HepG2 (cell line): ENCODE measurements around the gene RIMBP2. TPM values are rescaled to one million over a fixed set of nuclear protein-coding genes. Genes with fewer than 3 reads are reported as not detected.

Experiments used
- ATAC-seq: fragments of 200-7000 bp; cut with Tn5 transposase; 3 replicates; pipeline ENCODE4 v1.9.1; 2020; ENCODE audit warnings: mild to moderate bottlenecking, moderate library complexity
- BruUV-seq: library from RNA; stranded (reverse); fragments of 400-500 nt; replicated peaks from 2 replicates; lab custom pipeline; 2021; lab: Mats Ljungman, UMichigan
- CTCF ChIA-PET: fragments of 300-600 bp; formaldehyde crosslinking; extraction: SDS; loops from one replicate; lab custom pipeline; 2021; ENCODE audit warnings: low total read pairs, inconsistent platforms, low intra/inter-chr PET ratio; lab: Yijun Ruan, JAX
- POLR2A ChIA-PET: fragments of 350-600 bp; sonication (Branson Sonifier 250); formaldehyde crosslinking; loops from one replicate; lab custom pipeline; 2020; ENCODE audit warnings: antibody characterized with exemption, inconsistent platforms; lab: Yijun Ruan, JAX
- DNase-seq: peaks from one replicate; pipeline ENCODE4 v3.0.0-alpha.2; 2015; ENCODE audit warnings: low spot score
- FAIRE-seq: peaks from 3 replicates; lab custom pipeline; 2011; peaks lifted over from hg19 to GRCh38; lab: Jason Lieb, UNC
- H2AFZ ChIP-seq: one replicate; pipeline ENCODE4 v1.6.1; 2011; ENCODE audit warnings: low read length, inconsistent platforms
- H3K27ac ChIP-seq: fragments of 300-600 bp; 3 replicates; pipeline ENCODE4 v1.8.0; 2011; ENCODE audit warnings: mixed run types, mild to moderate bottlenecking, mixed read lengths, low read length, inconsistent platforms; ENCODE audit not compliant: insufficient read depth; ENCODE audit errors: extremely low read length
- H3K27me3 ChIP-seq, 2 experiments: fragments of 200-600 bp in 1 of 2; 2 replicates in 1 of 2; 3 replicates in 1 of 2; pipeline versions ENCODE4 v1.6.0 to v1.8.0; 2011; ENCODE audit warnings: low read length in 2 of 2, mild to moderate bottlenecking in 2 of 2, moderate library complexity in 2 of 2, inconsistent platforms in 1 of 2; ENCODE audit not compliant: insufficient read depth in 2 of 2, control insufficient read depth in 1 of 2
- H3K36me3 ChIP-seq, 2 experiments: fragments of 200-600 bp in 1 of 2; replicated peaks in 1 of 2; 2 replicates in 1 of 2; 3 replicates in 1 of 2; pipeline versions ENCODE4 v1.5.1 to v1.8.0; 2011; ENCODE audit warnings: low read length in 2 of 2, inconsistent platforms in 1 of 2; ENCODE audit not compliant: insufficient read depth in 2 of 2, control insufficient read depth in 1 of 2
- H3K4me1 ChIP-seq: 2 replicates; pipeline ENCODE4 v1.5.1; 2012; ENCODE audit warnings: low read length, inconsistent platforms; ENCODE audit not compliant: insufficient read depth
- H3K4me2 ChIP-seq: 2 replicates; pipeline ENCODE4 v1.6.0; 2011; ENCODE audit warnings: low read depth, low read length, inconsistent platforms
- H3K4me3 ChIP-seq, 3 experiments: fragments of 200-600 bp in 1 of 3; sonication (generic), shearing (Covaris generic) in 1 of 3; replicated peaks in 1 of 3; 2 replicates each; pipeline ENCODE4 v1.5.1; 2011 to 2016; ENCODE audit warnings: low read length in 3 of 3, inconsistent platforms in 2 of 3, low read depth in 2 of 3, mild to moderate bottlenecking in 2 of 3, control low read depth in 1 of 3, mixed read lengths in 1 of 3; ENCODE audit not compliant: insufficient read depth in 1 of 3
- H3K79me2 ChIP-seq: one replicate; pipeline ENCODE4 v1.6.1; 2011; ENCODE audit warnings: low read length, inconsistent platforms; ENCODE audit not compliant: insufficient read depth
- H3K9ac ChIP-seq: 2 replicates; pipeline ENCODE4 v1.6.0; 2011; ENCODE audit warnings: mild to moderate bottlenecking, low read depth, low read length, inconsistent platforms; ENCODE audit not compliant: insufficient read depth
- H3K9me3 ChIP-seq: 2 replicates; pipeline ENCODE4 v1.5.1; 2012; ENCODE audit warnings: mild to moderate bottlenecking, low read length
- H4K20me1 ChIP-seq: 2 replicates; pipeline ENCODE4 v1.6.0; 2011; ENCODE audit warnings: inconsistent platforms, mild to moderate bottlenecking, low read length, moderate library complexity; ENCODE audit not compliant: insufficient read depth
- GTF2F1 ChIP-seq: fragments of 150-350 bp; IDR thresholded peaks from 2 replicates; pipeline ENCODE4 v1.6.1; 2014; ENCODE audit warnings: low read length
- HNF1B ChIP-seq: sonication (generic); formaldehyde crosslinking; IDR thresholded peaks from 2 replicates; pipeline ENCODE4 v1.5.1; 2020; ENCODE audit warnings: mild to moderate bottlenecking, moderate library complexity, missing genetic modification reagents
- MED13 ChIP-seq: sonication (generic); formaldehyde crosslinking; IDR thresholded peaks from 2 replicates; pipeline ENCODE4 v1.5.0; 2020; ENCODE audit warnings: missing genetic modification reagents
- NFKBIZ ChIP-seq: IDR thresholded peaks from 2 replicates; pipeline ENCODE4 v1.6.1; 2018; ENCODE audit warnings: missing genetic modification reagents, missing compliant biosample characterization
- RBM39 ChIP-seq: fragments of 200-400 bp; formaldehyde crosslinking; IDR thresholded peaks from one replicate; pipeline ENCODE4 v1.6.1; 2018; ENCODE audit warnings: antibody characterized with exemption, mild to moderate bottlenecking, low read depth, low read length; ENCODE audit not compliant: poor library complexity, severe bottlenecking
- SP140L ChIP-seq: sonication (generic); formaldehyde crosslinking; IDR thresholded peaks from 2 replicates; pipeline ENCODE4 v1.4.0; 2020; ENCODE audit warnings: missing genetic modification reagents, borderline replicate concordance
- TCF7 ChIP-seq: sonication (generic); IDR thresholded peaks from 2 replicates; pipeline ENCODE4 v1.6.1; 2016; ENCODE audit warnings: antibody characterized with exemption, low read depth
- ZBTB8A ChIP-seq: sonication (generic); formaldehyde crosslinking; IDR thresholded peaks from 2 replicates; pipeline ENCODE4 v1.4.0; 2020; ENCODE audit warnings: mild to moderate bottlenecking, low read depth, missing genetic modification reagents, borderline replicate concordance
- ZNF274 ChIP-seq: sonication (generic); formaldehyde crosslinking; IDR thresholded peaks from 2 replicates; pipeline ENCODE4 v1.5.1; 2020; ENCODE audit warnings: mild to moderate bottlenecking, missing genetic modification reagents
- WGBS: methylation state at CpG from one replicate; pipeline ENCODE4 v1.1.6; 2017; ENCODE audit warnings: low lambda C conversion rate; 5-methylcytosine and 5-hydroxymethylcytosine counted together
- in situ Hi-C: cut with HindIII; loops from 2 replicates; pipeline ENCODE4 v1.10.0; 2017; ENCODE audit warnings: low pct_unique_long_range_greater_than_20kb; ENCODE audit not compliant: extremely low pct_ligation_motif_present
- intact Hi-C: fragments of 100-400 bp; cut with micrococcal nuclease; formaldehyde crosslinking; loops from one replicate; pipeline ENCODE4 v1.10.0; 2022; ENCODE audit not compliant: unreplicated experiment
- polyA plus RNA-seq, 8 experiments: library from polyadenylated mRNA; depleted of rRNA in 3 of 8; stranded (reverse) in 7 of 8; unstranded in 1 of 8; fragments of >200 nt; fragmentation: Illumina TruSeq in 4 of 8; extraction: Trizol in 4 of 8; gene quantifications; 2 replicates each; pipeline versions ENCODE4 v1.2.1 to v1.2.3, GENCODE V29; 2011 to 2016; ENCODE audit warnings: low read depth in 4 of 8, missing spikeins in 1 of 8, mixed read lengths in 1 of 8; ENCODE audit not compliant: insufficient read depth in 1 of 8
- total RNA-seq, 5 experiments: library from RNA; depleted of rRNA; stranded (reverse); fragments of >200 nt; fragmentation: Illumina TruSeq; extraction: Trizol; gene quantifications; 2 replicates each; pipeline ENCODE4 v1.2.3, GENCODE V29; 2016; ENCODE audit warnings: low read depth in 1 of 5
- TF ChIP-seq, protein P1 (sequence below): sonication (generic); formaldehyde crosslinking; IDR thresholded peaks from 2 replicates; pipeline ENCODE4 v1.4.0; 2020; ENCODE audit warnings: missing genetic modification reagents

The RIMBP2 gene
- total and polyA plus RNA-seq, 2 of the 13 experiments (the other 11 are each of a cell fraction or from before 2014, with no cell fraction given) = 0.03 TPM; not detected in 1

DNA sequence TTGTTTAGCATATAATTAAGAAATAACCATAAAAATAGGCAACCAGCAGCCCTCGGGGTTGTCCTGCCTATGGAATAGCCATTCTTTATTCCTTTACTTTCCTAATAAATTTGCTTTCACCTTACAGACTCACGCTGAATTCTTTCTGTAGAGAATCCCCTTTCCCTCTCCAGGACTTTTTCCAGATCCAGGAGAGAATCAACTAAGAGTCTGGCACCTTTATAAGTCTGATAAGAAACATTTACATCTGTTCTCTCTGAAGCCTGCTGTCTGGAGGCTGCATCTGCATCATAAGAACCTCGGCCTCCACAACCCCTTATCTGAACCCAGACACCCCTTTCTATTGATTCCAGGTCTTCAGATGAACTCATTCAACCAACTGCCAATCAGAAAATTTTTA lies 32.3 kb downstream of the RIMBP2 start:
- Histone ChIP-seq H3K9me3 (no peaks in the 10 kb centered on the region), H3K4me1 (no peaks in the 10 kb centered on the region), H3K36me3 (no peaks in the 10 kb centered on the region), H3K4me3 (no peak overlapping the region), H3K27ac (no peak overlapping the region), H3K9ac (no peak overlapping the region), H3K27me3 (peaks cover 4 to 58% of the 10 kb centered on the region in 2 experiments; a peak in 4 of 5 replicates), H2AFZ (no peak overlapping the region), H3K4me2 (no peak overlapping the region), H4K20me1 (no peaks in the 10 kb centered on the region), H3K79me2 (no peaks in the 10 kb centered on the region)
- intact Hi-C loops = no loop called here
- DNase-seq (no peak), ATAC-seq (no peak), FAIRE-seq (no peak)
- in situ Hi-C loops = no loop called here
- no peak for TF ChIP-seq TCF7
- WGBS = 2% methylated on average over 3 of the region's 3 CpGs
- no TSS peak for BruUV-seq
- CTCF ChIA-PET = no interaction called here
- POLR2A ChIA-PET = no interaction called here

- in situ Hi-C loops = no loop called here
- H3K27me3 ChIP-seq = peaks cover 3 to 52% of the 10 kb centered on the region in 2 experiments; a peak in 4 of 5 replicates
- intact Hi-C loops = no loop called here
- no peaks in the 10 kb centered on the region for H4K20me1 ChIP-seq
- ChIA-PET POLR2A (no interaction called here), CTCF (no interaction called here)
- H3K4me1 ChIP-seq = no peaks in the 10 kb centered on the region
- FAIRE-seq (no peak), DNase-seq (no peak), ATAC-seq (no peak)
- no peaks in the 10 kb centered on the region for H3K9me3 ChIP-seq
- WGBS = 6% methylated on average over 5 of the region's 7 CpGs
- BruUV-seq = no TSS peak
- H2AFZ ChIP-seq = no peak overlapping the region
- H3K27ac ChIP-seq = no peak overlapping the region
- no peak overlapping the region for H3K9ac ChIP-seq
- no peak overlapping the region for H3K4me3 ChIP-seq
- no peak overlapping the region for H3K4me2 ChIP-seq
- H3K36me3 ChIP-seq = no peaks in the 10 kb centered on the region
- no peaks in the 10 kb centered on the region for H3K79me2 ChIP-seq
- TF ChIP-seq RBM39 (no peak), GTF2F1 (no peak), MED13 (CRISPR knock-in tag) (no peak), SP140L (CRISPR knock-in tag) (no peak), ZNF274 (CRISPR knock-in tag) (no peak), HNF1B (CRISPR knock-in tag) (no peak), ZBTB8A (CRISPR knock-in tag) (no peak), NFKBIZ (CRISPR knock-in tag) (no peak)
- TF ChIP-seq, protein P1, sequence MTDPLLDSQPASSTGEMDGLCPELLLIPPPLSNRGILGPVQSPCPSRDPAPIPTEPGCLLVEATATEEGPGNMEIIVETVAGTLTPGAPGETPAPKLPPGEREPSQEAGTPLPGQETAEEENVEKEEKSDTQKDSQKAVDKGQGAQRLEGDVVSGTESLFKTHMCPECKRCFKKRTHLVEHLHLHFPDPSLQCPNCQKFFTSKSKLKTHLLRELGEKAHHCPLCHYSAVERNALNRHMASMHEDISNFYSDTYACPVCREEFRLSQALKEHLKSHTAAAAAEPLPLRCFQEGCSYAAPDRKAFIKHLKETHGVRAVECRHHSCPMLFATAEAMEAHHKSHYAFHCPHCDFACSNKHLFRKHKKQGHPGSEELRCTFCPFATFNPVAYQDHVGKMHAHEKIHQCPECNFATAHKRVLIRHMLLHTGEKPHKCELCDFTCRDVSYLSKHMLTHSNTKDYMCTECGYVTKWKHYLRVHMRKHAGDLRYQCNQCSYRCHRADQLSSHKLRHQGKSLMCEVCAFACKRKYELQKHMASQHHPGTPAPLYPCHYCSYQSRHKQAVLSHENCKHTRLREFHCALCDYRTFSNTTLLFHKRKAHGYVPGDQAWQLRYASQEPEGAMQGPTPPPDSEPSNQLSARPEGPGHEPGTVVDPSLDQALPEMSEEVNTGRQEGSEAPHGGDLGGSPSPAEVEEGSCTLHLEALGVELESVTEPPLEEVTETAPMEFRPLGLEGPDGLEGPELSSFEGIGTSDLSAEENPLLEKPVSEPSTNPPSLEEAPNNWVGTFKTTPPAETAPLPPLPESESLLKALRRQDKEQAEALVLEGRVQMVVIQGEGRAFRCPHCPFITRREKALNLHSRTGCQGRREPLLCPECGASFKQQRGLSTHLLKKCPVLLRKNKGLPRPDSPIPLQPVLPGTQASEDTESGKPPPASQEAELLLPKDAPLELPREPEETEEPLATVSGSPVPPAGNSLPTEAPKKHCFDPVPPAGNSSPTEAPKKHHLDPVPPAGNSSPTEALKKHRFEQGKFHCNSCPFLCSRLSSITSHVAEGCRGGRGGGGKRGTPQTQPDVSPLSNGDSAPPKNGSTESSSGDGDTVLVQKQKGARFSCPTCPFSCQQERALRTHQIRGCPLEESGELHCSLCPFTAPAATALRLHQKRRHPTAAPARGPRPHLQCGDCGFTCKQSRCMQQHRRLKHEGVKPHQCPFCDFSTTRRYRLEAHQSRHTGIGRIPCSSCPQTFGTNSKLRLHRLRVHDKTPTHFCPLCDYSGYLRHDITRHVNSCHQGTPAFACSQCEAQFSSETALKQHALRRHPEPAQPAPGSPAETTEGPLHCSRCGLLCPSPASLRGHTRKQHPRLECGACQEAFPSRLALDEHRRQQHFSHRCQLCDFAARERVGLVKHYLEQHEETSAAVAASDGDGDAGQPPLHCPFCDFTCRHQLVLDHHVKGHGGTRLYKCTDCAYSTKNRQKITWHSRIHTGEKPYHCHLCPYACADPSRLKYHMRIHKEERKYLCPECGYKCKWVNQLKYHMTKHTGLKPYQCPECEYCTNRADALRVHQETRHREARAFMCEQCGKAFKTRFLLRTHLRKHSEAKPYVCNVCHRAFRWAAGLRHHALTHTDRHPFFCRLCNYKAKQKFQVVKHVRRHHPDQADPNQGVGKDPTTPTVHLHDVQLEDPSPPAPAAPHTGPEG (CRISPR knock-in tag) = no peak
Measured at GRCh38 chr12:130683080-130683479, 33.0 kb downstream of the RIMBP2 start.
